Vagina (tissue), 2 donors: ENCODE measurements around the gene PDCL2.

Experiments
- CTCF ChIP-seq, 3 experiments: fragments of 450-650 bp in 2 of 3; fragments of 200-600 bp in 1 of 3; sonication (generic) in 1 of 3; IDR thresholded peaks; one replicate each; pipeline ENCODE4 v1.5.1; 2017 to 2019; ENCODE audit warnings: antibody characterized with exemption in 3 of 3, mild to moderate bottlenecking in 2 of 3, moderate library complexity in 2 of 3
- POLR2A ChIP-seq, 2 donors: fragments of 450-650 bp; IDR thresholded peaks; one replicate each; pipeline ENCODE4 v1.6.1; 2017; ENCODE audit warnings: antibody characterized with exemption in 2 of 2, mild to moderate bottlenecking in 2 of 2, moderate library complexity in 2 of 2
- POLR2AphosphoS5 ChIP-seq, 2 donors: sonication (generic); formaldehyde crosslinking; IDR thresholded peaks; one replicate each; pipeline ENCODE4 v1.9.0; 2017; ENCODE audit warnings: antibody characterized with exemption in 2 of 2, mild to moderate bottlenecking in 2 of 2, low read depth in 1 of 2; ENCODE audit not compliant: insufficient read depth in 1 of 2

- TF ChIP-seq CTCF (IDR thresholded peaks at IDR 0.05) = no peak
- no peak for TF ChIP-seq POLR2AphosphoS5 (IDR thresholded peaks at IDR 0.05; ENCODE audit: insufficient read depth in 1 of 2, low read depth in 1 of 2)
- no peak for TF ChIP-seq POLR2A (IDR thresholded peaks at IDR 0.05)
These were observed 46.2 kb downstream of the PDCL2 start for GRCh38 chr4:55545641-55546505.
